Esophagus squamous epithelium (tissue), 4 donors: ENCODE data around the gene CERKL.

Experiments used
- POLR2A ChIP-seq, 4 donors: fragments of 450-650 bp; IDR thresholded peaks; one replicate each; pipeline ENCODE4 v1.6.1; 2017; ENCODE audit warnings: antibody characterized with exemption in 4 of 4, mild to moderate bottlenecking in 4 of 4, moderate library complexity in 3 of 4
- TF ChIP-seq, protein P1 (sequence below), 6 experiments: fragments of 450-650 bp in 4 of 6; fragments of 200-600 bp in 2 of 6; sonication (generic) in 2 of 6; IDR thresholded peaks; one replicate each; pipeline ENCODE4 v1.5.1; 2016 to 2019; ENCODE audit warnings: antibody characterized with exemption in 6 of 6, mild to moderate bottlenecking in 4 of 6, moderate library complexity in 4 of 6

DNA sequence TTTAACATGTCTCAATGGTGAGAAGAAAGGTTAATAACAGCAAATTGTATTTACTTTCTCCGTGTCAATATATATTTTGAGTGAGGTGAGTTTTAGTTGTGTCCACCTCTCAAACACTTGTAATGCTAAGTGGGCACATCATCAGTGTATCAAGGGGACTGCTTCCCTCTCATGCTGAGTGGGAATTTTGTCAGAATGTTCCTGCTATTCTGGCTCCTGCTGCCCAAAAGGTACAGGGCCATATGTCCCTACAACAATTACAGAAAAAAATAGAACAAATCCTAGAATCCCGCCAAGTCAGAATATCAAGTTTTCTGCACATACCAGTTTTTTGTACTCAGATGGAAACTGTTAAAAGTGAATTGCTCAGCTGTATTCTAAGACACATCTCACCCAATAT, 5.4 kb upstream of the CERKL start:
- TF ChIP-seq POLR2A (IDR thresholded peaks at IDR 0.05) = no peak
- TF ChIP-seq, protein P1, sequence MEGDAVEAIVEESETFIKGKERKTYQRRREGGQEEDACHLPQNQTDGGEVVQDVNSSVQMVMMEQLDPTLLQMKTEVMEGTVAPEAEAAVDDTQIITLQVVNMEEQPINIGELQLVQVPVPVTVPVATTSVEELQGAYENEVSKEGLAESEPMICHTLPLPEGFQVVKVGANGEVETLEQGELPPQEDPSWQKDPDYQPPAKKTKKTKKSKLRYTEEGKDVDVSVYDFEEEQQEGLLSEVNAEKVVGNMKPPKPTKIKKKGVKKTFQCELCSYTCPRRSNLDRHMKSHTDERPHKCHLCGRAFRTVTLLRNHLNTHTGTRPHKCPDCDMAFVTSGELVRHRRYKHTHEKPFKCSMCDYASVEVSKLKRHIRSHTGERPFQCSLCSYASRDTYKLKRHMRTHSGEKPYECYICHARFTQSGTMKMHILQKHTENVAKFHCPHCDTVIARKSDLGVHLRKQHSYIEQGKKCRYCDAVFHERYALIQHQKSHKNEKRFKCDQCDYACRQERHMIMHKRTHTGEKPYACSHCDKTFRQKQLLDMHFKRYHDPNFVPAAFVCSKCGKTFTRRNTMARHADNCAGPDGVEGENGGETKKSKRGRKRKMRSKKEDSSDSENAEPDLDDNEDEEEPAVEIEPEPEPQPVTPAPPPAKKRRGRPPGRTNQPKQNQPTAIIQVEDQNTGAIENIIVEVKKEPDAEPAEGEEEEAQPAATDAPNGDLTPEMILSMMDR (IDR thresholded peaks at IDR 0.05) = no peak
